Lower lobe of right lung (tissue), 2 donors: ENCODE results near the gene PLXNA2. TPM values are rescaled to one million over a fixed set of nuclear protein-coding genes. Genes with fewer than 3 reads are reported as not detected.
A peak's percentile ranks its signal among the peaks of the same experiment; 100 is the strongest.

Source experiments
- ATAC-seq, 2 donors: fragments of 200-7000 bp; cut with Tn5 transposase; one replicate each; pipeline ENCODE4 v1.9.1; 2020 to 2022; ENCODE audit warnings: mild to moderate bottlenecking in 2 of 2, moderate library complexity in 2 of 2
- DNase-seq: peaks from one replicate; pipeline ENCODE4 v3.0.0-alpha.2; 2020
- H3K27ac ChIP-seq: fragments of 200-600 bp; one replicate; pipeline ENCODE4 v1.8.0; 2022
- H3K27me3 ChIP-seq: fragments of 200-600 bp; one replicate; pipeline ENCODE4 v1.8.0; 2022; ENCODE audit warnings: low read depth
- H3K36me3 ChIP-seq: fragments of 200-600 bp; one replicate; pipeline ENCODE4 v1.8.0; 2022; ENCODE audit warnings: mild to moderate bottlenecking
- H3K4me1 ChIP-seq: fragments of 200-600 bp; one replicate; pipeline ENCODE4 v1.8.0; 2022
- H3K4me3 ChIP-seq: fragments of 200-600 bp; one replicate; pipeline ENCODE4 v1.8.0; 2022; ENCODE audit warnings: mild to moderate bottlenecking
- H3K9me3 ChIP-seq: fragments of 200-600 bp; one replicate; pipeline ENCODE4 v1.8.0; 2022
- intact Hi-C: fragments of 100-400 bp; cut with DNase I; formaldehyde crosslinking; loops from one replicate; pipeline ENCODE4 v1.11.0; 2022
- total RNA-seq: library from RNA; stranded (reverse); fragmentation: NEBNext Ultra II Directional; extraction: Animal tissue kit (Norgen Biotek cat#: 25700); gene quantifications from one replicate; pipeline ENCODE4 v1.2.1, GENCODE V29; 2021
- TF ChIP-seq, protein P1 (sequence below): fragments of 200-600 bp; IDR thresholded peaks from one replicate; pipeline ENCODE4 v1.8.0; 2022; ENCODE audit warnings: antibody characterized with exemption, mild to moderate bottlenecking
- donor health status: DM: no; HTN: yes; CAD: no; lungs with severe emphysema.

PLXNA2 gene
- total RNA-seq, 1 donor from 2014 or later: 83.9 TPM

DNA sequence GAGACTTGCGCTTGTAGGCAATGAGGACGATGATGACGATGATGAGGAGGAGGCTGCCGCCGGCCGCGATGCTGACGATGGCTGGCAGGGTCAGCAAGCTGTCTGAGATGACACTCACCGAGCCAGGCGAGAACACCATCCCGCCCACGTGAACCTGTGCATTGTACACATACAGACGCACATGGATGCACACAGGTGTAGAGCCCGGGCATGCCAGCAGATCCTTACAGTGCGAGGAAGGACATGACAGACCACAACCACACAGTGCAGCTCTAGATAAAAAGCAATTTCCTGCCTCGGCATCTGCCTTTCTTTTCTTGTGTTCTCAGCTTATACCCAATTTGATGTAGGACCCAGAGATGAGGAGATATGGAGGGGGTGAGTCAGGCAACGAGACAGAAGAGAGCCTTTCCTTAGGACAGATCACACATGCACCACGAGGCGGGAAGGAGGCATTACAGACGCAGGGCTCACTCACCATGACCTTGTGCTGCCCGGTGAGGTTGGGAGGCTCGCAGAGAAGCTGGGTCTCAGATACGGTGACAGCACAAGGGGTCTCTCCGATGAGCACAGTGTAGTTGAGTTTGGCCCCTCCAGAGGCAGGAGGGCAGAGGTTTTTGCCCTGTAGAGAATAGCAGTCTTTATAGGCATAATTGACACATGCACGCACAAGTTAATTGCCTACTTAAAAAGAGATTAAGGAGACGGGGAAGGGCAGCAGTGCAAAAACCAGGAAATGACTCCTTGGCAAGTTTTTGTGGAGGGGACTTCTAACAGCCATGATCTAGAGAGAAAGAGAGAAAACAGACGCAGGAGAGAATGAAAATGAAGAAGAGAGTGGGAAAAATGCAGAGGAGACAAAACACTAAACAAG is 199.4 kb downstream of the PLXNA2 start:
- no peak overlapping the region for H3K27ac ChIP-seq
- H3K4me3 ChIP-seq: no peak overlapping the region
- peaks cover 30% of the 10 kb centered on the region for H3K4me1 ChIP-seq
- H3K27me3 ChIP-seq: no peaks in the 10 kb centered on the region
- DNase-seq: no peak
- ATAC-seq: no peak
- no peaks in the 10 kb centered on the region for H3K9me3 ChIP-seq
- TF ChIP-seq, protein P1, sequence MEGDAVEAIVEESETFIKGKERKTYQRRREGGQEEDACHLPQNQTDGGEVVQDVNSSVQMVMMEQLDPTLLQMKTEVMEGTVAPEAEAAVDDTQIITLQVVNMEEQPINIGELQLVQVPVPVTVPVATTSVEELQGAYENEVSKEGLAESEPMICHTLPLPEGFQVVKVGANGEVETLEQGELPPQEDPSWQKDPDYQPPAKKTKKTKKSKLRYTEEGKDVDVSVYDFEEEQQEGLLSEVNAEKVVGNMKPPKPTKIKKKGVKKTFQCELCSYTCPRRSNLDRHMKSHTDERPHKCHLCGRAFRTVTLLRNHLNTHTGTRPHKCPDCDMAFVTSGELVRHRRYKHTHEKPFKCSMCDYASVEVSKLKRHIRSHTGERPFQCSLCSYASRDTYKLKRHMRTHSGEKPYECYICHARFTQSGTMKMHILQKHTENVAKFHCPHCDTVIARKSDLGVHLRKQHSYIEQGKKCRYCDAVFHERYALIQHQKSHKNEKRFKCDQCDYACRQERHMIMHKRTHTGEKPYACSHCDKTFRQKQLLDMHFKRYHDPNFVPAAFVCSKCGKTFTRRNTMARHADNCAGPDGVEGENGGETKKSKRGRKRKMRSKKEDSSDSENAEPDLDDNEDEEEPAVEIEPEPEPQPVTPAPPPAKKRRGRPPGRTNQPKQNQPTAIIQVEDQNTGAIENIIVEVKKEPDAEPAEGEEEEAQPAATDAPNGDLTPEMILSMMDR: no peak
- H3K36me3 ChIP-seq: peaks cover 83% of the 10 kb centered on the region
- intact Hi-C loops: no loop called here

DNA sequence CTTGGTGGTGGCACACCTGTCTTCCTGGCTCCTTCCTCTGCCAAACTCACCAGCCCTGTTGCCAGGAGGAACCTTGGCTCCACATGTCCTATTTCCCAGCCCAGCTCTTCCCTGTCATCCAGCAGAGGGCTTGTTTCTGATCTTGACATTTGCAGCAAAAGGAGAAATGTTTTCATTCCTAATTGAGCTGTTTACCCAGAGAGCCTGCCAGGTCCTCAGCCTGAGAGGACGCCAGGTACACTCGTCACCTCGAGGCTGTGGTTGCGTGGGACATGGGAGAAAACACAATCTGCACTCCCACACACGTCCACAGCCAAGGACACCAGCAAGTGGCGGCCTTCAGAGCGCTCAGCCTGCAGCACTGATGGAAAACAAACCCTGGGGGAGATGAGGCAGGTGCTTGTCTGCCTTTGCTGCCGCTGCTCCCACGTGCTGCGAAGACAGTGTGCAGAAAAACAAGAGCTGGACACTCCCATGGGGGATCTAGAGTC is 200.4 kb downstream of the PLXNA2 start:
- DNase-seq (peak; percentile 70), ATAC-seq (peak; percentile 65 to 77)
- peak overlapping the region; percentile 24 for H3K27ac ChIP-seq
- H3K4me1 ChIP-seq: peaks cover 23% of the 10 kb centered on the region
- intact Hi-C loops: no loop called here
- no peak overlapping the region for H3K4me3 ChIP-seq
- no peaks in the 10 kb centered on the region for H3K27me3 ChIP-seq
- H3K9me3 ChIP-seq: no peaks in the 10 kb centered on the region
- TF ChIP-seq, protein P1: no peak
- peaks cover 83% of the 10 kb centered on the region for H3K36me3 ChIP-seq

DNA sequence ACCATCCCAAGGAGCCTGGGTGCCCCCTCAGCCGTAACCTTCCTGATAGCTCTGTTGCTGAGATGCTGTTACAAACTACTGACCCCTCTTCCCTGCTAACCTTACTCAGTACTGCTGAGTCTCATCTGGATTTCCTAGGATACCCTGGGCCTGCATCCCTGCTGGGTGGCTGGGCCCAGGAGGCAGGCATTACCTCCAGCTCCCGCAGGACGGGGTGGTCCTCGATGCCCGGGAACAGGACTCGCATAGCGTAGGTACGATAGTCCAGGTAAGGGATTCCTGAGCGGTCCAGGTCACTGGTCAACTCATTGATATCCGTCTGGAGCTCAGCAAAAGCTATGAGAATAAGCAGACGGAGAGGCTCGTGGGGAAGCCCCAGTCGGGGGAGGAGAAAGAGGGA is 201.3 kb downstream of the PLXNA2 start:
- Histone ChIP-seq H3K27me3 (no peaks in the 10 kb centered on the region), H3K9me3 (no peaks in the 10 kb centered on the region), H3K27ac (no peak overlapping the region), H3K4me1 (peaks cover 15% of the 10 kb centered on the region), H3K4me3 (no peak overlapping the region), H3K36me3 (peaks cover 83% of the 10 kb centered on the region)
- intact Hi-C loops: no loop called here
- no peak for DNase-seq
- TF ChIP-seq, protein P1: no peak
- ATAC-seq: no peak

- intact Hi-C loops: no loop called here
- ATAC-seq (no peak), DNase-seq (no peak)
- Histone ChIP-seq H3K27ac (no peak overlapping the region), H3K9me3 (no peaks in the 10 kb centered on the region), H3K4me1 (peaks cover 14% of the 10 kb centered on the region), H3K4me3 (no peak overlapping the region), H3K36me3 (peaks cover 89% of the 10 kb centered on the region), H3K27me3 (no peaks in the 10 kb centered on the region)
- TF ChIP-seq, protein P1: no peak
Measured at GRCh38 chr1:208042041-208042615, 202.1 kb downstream of the PLXNA2 start.

- DNase-seq (no peak), ATAC-seq (no peak)
- intact Hi-C loops: no loop called here
- H3K9me3 ChIP-seq: no peaks in the 10 kb centered on the region
- H3K4me3 ChIP-seq: no peak overlapping the region
- peaks cover 10% of the 10 kb centered on the region for H3K4me1 ChIP-seq
- H3K27me3 ChIP-seq: no peaks in the 10 kb centered on the region
- H3K27ac ChIP-seq: no peak overlapping the region
- TF ChIP-seq, protein P1: no peak
- H3K36me3 ChIP-seq: peaks cover 96% of the 10 kb centered on the region
Measured at GRCh38 chr1:208041505-208041904, 202.7 kb downstream of the PLXNA2 start.
